PC-3 (cell line): ENCODE results near the gene EDIL3.

Experiments
- EZH2 ChIP-seq: fragments of 300-600 bp; sonication (generic); IDR thresholded peaks from one replicate; pipeline ENCODE4 v1.6.1; 2017; ENCODE audit warnings: antibody characterized with exemption, mild to moderate bottlenecking, low read length; ENCODE audit not compliant: unreplicated experiment
- EZH2phosphoT487 ChIP-seq: fragments of 300-600 bp; sonication (generic); IDR thresholded peaks from 2 replicates; pipeline ENCODE4 v1.6.1; 2018; ENCODE audit warnings: mild to moderate bottlenecking, antibody characterized with exemption, low read length, borderline replicate concordance
- TF ChIP-seq, protein P1 (sequence below): fragments of 300-600 bp; sonication (generic); conservative IDR thresholded peaks from 2 replicates; pipeline ENCODE4 v1.5.1; 2017; ENCODE audit warnings: antibody characterized with exemption, low read depth, mild to moderate bottlenecking, low read length

DNA sequence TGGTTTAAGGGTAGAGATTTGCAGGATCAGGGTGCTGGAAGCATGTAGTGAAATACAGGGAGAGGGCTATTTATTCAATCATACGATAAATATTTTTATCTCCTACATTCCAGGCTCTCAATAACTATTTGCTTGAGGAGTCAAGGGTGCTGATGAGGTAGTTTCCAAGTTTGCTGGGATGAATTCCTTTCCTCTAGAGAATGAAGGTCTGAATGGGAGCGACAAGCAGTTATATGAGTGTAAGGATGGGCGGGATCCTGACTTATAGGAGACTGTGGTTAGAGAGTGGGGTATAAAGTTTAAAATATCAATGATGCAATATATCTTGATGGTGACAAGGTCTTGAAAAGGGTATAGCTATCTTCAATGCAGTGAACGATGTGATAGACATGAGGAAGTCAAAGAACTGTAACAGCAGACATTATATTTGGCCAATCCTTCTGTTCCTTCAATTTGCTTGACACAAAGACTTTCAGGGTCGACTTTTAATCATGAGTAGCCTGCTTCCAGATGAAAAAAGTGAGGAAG, 462.9 kb downstream of the EDIL3 start:
- TF ChIP-seq, protein P1, sequence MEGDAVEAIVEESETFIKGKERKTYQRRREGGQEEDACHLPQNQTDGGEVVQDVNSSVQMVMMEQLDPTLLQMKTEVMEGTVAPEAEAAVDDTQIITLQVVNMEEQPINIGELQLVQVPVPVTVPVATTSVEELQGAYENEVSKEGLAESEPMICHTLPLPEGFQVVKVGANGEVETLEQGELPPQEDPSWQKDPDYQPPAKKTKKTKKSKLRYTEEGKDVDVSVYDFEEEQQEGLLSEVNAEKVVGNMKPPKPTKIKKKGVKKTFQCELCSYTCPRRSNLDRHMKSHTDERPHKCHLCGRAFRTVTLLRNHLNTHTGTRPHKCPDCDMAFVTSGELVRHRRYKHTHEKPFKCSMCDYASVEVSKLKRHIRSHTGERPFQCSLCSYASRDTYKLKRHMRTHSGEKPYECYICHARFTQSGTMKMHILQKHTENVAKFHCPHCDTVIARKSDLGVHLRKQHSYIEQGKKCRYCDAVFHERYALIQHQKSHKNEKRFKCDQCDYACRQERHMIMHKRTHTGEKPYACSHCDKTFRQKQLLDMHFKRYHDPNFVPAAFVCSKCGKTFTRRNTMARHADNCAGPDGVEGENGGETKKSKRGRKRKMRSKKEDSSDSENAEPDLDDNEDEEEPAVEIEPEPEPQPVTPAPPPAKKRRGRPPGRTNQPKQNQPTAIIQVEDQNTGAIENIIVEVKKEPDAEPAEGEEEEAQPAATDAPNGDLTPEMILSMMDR = no peak
- TF ChIP-seq EZH2phosphoT487 (no peak), EZH2 (no peak)
